SW480 (cell line): ENCODE data around the gene NRXN2.
A peak's percentile ranks its signal among the peaks of the same experiment; 100 is the strongest.

Experiments used
- DNase-seq: peaks from one replicate; pipeline ENCODE4 v3.0.0-alpha.2; 2016; ENCODE audit warnings: low spot score

NRXN2 gene

DNA sequence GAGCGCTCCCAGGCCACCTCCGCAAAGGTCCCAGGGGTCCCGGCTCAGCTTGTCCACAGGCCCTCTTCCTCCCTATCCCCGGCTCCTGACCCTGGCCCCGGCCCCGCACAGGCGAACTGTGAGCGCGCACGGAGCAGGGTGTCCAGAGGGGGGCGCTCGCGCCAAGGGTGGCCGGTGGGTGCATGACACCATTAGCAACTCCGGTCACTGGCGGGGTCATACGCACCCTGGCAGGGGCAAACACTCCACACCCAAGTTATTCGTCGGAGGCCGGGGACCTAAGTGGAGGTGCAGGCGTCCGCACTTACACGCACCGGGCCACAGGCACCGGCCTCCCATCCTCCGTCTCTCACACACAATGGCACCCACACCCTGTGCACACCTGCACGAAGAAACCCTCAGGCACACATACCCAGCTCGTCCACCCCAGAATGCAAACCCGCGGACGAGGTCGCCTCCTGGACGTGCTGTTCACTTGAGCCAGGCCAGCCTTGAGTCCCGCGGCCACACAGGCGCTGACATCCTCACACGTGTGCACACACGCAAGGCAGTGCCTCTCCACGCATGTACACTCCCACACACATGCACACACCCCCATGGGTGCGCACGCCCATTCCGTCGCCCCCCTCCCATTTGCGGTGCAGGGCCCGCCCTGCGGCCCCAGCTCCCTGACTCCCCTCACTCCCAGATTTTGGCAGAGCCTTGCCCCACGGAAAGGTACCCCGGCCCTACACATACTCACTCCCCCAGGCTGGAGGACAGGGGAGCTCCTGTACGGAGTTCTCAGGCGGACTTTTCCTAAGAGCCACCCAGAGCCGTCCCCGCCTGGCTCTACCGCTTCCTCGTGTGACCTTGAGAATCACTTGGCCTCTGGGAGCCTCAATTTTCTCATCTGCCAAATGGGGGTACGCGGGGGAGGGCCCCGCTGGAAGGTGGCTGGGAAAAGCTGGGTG is 20.9 kb upstream of the NRXN2 start, which contains the start of gene RASGRP2:
TSS of gene RASGRP2 (minus strand) at position 552 of the 953 bp plus-strand sequence. CDS start 1,276 bp downstream, outside the sequence.
- peak; percentile 68 for DNase-seq

DNA sequence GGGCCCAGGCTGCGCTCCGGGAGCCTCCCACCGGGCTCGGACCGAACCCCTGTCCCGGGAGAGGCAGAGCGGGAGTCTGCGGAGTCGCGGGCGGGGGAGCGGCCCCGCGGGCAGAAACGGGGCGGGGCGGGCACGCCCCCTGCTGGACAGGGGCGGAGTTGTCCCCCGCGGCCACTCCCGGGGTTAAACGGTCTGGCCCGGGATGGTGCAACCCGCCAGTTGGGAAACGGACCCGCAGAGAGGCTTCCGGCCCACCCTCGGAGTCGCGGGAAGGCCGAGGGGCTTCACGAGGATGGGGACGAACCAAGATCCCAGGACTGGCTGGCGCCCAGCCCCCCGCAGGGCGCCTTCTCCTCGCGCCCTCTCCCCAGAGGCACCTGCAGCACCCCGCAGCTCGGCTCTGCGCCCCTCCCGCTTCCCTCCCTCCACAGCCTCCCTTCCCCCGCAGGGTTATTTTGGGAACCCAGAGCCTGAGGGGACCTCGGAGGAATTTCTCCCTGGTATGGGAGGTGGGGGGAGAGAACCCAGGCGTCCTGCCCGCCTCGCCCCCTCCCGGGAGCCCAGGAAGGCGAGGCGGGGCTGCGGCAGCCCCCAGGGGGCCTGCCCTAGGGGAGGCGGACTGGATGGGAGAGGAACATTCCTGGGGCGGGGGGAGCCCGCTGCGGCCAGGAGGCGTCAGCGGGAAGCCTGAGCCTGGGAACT is 20.0 kb upstream of the NRXN2 start:
- DNase-seq = peak; percentile 45

DNA sequence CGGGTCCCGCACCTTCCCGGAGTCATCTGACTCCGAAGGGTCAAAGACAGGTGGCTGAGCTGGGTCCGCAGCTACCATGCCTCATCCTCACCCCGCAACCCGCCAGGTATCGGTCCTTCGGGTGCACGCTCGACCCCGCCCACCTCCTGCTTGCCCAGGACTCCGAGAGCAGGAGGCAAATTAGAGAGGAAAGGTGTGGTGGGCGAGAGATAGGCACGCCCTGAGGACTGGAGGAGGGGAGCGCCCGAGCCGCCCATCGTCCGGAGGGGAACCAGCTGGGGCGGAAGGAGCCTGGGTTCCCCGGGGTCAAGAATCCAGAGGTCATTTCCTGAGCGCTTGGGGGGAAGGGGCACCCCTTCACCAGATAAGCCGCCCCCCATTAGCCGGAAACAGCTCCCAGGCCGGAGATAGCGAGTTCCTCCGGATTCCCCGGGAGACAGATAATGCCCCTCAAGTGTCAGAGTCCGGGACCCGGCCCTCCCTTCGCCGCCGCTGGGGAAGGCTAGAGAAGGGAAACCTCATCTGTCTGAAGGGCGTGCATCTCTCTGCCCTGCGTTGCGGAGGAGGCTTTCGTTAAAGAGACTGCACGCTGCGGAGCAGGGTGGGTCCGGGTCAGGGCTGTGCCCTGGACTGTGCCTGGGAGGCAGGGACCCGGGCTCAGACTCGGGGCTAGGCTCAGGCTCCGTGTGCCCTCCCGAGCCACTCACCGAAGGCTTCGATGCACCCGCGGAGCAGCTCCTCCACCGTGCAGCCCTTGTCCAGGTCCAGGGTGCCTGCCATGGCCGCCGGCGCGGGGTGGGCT is 19.3 kb upstream of the NRXN2 start:
- peak; percentile 27 for DNase-seq

DNA sequence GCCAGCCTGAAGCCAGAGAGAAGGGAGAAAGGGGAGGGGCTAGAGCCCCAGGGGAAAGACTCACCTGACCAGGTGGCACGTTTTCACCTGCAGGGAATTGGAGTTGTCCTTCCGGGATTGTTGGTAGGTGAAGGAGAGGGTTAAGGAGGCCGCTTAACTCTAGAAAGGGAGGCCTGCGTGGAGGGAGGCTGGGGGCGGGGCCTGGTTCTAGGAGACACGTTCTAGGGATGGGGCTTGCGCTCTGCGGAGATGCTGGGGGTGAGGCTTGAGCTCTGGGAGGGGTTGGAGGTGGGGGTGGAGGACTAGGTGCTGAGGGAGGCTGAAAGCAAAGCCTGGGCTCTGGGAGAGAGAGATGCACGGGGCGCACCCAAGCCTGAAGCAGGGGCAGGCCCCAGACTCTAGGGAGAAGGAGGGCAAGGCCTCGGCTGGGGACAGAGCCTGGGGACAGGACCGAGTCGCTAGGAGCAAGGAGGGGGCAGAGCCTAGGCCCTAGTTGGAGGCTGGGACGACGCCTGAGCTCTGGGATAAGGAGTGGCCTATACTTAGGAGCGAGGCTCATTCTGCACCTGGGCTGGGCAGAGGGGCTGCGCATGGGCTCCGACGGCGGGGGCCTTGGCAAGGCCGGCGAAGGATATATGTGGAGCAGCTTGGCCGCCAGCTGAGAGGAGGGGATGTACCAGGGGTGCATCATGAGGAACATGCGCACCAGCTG is 18.5 kb upstream of the NRXN2 start:
- DNase-seq = no peak

GRCh38 chr11:64739871-64740270 is 16.9 kb upstream of the NRXN2 start:
- no peak for DNase-seq

GRCh38 chr11:64736654-64737053 is 13.7 kb upstream of the NRXN2 start:
- DNase-seq = no peak

- DNase-seq = no peak
Measured at GRCh38 chr11:64735725-64736259, 12.8 kb upstream of the NRXN2 start.

GRCh38 chr11:64734811-64735724 is 12.1 kb upstream of the NRXN2 start:
- DNase-seq = no peak

- DNase-seq = no peak
Measured at GRCh38 chr11:64731601-64732000, 8.6 kb upstream of the NRXN2 start.

GRCh38 chr11:64729851-64730382 is 6.9 kb upstream of the NRXN2 start:
- no peak for DNase-seq

- no peak for DNase-seq
Measured at GRCh38 chr11:64728757-64729365, 5.9 kb upstream of the NRXN2 start.

- no peak for DNase-seq
Measured at GRCh38 chr11:64726867-64727530, 4.0 kb upstream of the NRXN2 start.

DNA sequence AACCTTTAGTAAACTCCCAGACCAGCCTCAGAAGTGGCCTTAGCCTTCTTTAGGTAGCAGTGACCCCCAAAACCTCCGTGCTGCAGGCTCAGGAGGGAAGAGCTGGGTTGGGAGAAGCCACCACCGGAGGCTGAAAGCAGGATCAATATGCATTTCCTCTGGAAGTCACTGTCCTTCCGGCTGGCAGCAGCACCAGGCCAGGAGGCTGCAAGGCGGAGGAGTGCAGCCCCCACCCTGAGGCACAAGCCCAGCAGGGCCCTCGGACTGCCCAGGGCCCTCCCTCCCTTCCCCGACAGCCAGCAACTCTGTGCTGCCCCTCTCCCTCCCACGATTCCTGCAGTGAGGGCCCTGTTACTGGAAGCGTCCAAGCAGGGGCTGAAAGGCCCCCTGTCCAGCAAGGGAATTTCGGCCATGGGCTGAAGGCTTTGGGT is 3.2 kb upstream of the NRXN2 start:
- no peak for DNase-seq

- no peak for DNase-seq
Measured at GRCh38 chr11:64724863-64725532, 2.0 kb upstream of the NRXN2 start.

DNA sequence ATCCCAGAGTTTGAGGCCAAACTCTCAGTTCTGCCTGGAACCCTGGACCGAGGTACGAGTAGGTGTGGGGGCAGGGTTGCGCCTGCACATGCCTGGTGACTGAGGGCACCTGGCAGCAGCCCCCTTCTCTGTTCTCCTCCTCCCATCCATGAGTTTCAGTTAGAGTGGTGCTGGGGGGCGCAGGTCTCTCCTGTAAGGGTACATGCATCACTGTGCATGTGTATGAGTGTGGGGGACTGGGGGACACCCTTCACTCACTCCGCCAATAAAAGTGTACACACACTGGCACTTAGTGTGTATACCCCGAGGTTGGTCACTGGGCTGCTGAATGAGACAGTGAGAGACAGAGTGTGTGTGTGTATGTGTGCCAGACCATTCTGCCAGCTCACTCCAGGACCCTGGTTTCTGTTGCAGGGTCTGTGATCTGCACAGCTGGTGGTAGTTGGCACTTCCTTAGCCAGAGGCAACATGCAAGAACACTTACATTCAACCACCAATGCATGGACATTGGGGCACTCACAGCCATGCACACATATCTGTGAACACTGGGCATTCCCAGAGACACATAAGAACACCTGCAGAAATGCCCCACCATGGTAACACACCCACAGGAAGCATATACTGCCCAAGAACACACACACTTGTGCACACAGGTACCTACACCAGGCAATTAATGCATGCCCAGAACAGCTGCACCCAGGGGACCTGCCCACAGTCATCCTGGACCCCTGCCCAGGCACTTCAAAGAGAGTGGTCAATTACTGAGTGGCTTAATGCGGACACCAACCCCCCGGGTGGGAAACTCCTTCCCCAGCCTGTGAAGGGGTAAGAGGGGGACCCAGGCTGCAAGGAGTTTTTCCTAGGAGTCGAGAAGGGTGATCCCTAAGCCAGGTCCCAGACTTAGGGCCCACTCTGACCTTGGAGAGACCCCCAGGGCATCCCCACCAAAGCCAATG is 1.2 kb upstream of the NRXN2 start:
- DNase-seq = no peak

GRCh38 chr11:64722141-64723065 is 594 bp downstream of the NRXN2 start:
- DNase-seq = no peak
